HCT116 (cell line): ENCODE data around the gene SLC5A6. TPM values are rescaled to one million over a fixed set of nuclear protein-coding genes. Genes with fewer than 3 reads are reported as not detected.

ENCODE experiments used
- ATAC-seq: fragments of 200-7000 bp; cut with Tn5 transposase; 2 replicates; pipeline ENCODE4 v1.9.1; 2020; ENCODE audit warnings: mild to moderate bottlenecking, moderate library complexity
- BruUV-seq: library from RNA; stranded (reverse); fragments of 400-500 nt; replicated peaks from 2 replicates; lab custom pipeline; 2021; lab: Mats Ljungman, UMichigan
- CTCF ChIA-PET: fragments of 300-600 bp; sonication (Branson Sonifier 250); formaldehyde crosslinking; loops from one replicate; lab custom pipeline; 2021; ENCODE audit warnings: antibody characterized with exemption; lab: Charles Lee
- POLR2A ChIA-PET: fragments of 300-600, 350-600 bp; sonication (Branson Sonifier 250); formaldehyde crosslinking; loops from one replicate; lab custom pipeline; 2021; ENCODE audit warnings: antibody characterized with exemption; lab: Charles Lee
- RAD21 ChIA-PET, 2 experiments: fragments of 300-600 bp; sonication (Branson Sonifier 250); formaldehyde crosslinking; loops; one replicate each; lab custom pipeline; 2023; ENCODE audit warnings: low total read pairs in 2 of 2; ENCODE audit not compliant: uncharacterized antibody in 2 of 2, unreplicated experiment in 2 of 2, low non-redundant PET in 1 of 2; lab: Charles Lee
- DNase-seq: peaks from one replicate; pipeline ENCODE4 v3.0.0-alpha.2; 2010; ENCODE audit warnings: low read depth, low spot score
- H2AFZ ChIP-seq: fragments of 200-600 bp; shearing (Covaris generic), sonication (generic); 2 replicates; pipeline ENCODE4 v1.6.1; 2017; ENCODE audit warnings: low read depth, mixed run types, mixed read lengths, antibody characterized with exemption, low read length; ENCODE audit not compliant: poor library complexity, severe bottlenecking
- H3K27ac ChIP-seq: 2 replicates; pipeline ENCODE4 v1.5.1; 2012; ENCODE audit warnings: low read depth, low read length
- H3K27me3 ChIP-seq: fragments of 200-600 bp; sonication (generic); 2 replicates; pipeline ENCODE4 v1.6.1; 2016; ENCODE audit warnings: mixed run types, low read length, mixed read lengths; ENCODE audit not compliant: insufficient read depth
- H3K36me3 ChIP-seq, 2 experiments: fragments of 200-500 bp in 1 of 2; fragments of 200-600 bp in 1 of 2; sonication (Bioruptor generic) in 1 of 2; sonication (generic) in 1 of 2; 2 replicates each; pipeline versions ENCODE4 v1.5.1 to v1.6.1; 2014 to 2016; ENCODE audit warnings: low read length in 2 of 2, inconsistent platforms in 1 of 2, mixed read lengths in 1 of 2, mixed run types in 1 of 2; ENCODE audit not compliant: insufficient read depth in 2 of 2, control insufficient read depth in 1 of 2
- H3K4me1 ChIP-seq, 2 experiments: fragments of 200-600 bp in 1 of 2; sonication (generic) in 1 of 2; 2 replicates each; pipeline versions ENCODE4 v1.5.1 to v1.6.1; 2012 to 2017; ENCODE audit warnings: low read length in 2 of 2, inconsistent platforms in 1 of 2, mild to moderate bottlenecking in 1 of 2, mixed read lengths in 1 of 2, mixed run types in 1 of 2, moderate library complexity in 1 of 2; ENCODE audit not compliant: insufficient read depth in 2 of 2, control insufficient read depth in 1 of 2
- H3K4me2 ChIP-seq: fragments of 200-600 bp; sonication (generic); 2 replicates; pipeline ENCODE4 v1.6.1; 2017; ENCODE audit warnings: mixed run types, low read length, mixed read lengths
- H3K4me3 ChIP-seq, 2 experiments: fragments of 200-600 bp in 1 of 2; sonication (generic) in 1 of 2; replicated peaks in 1 of 2; 2 replicates each; pipeline ENCODE4 v1.5.1; 2011 to 2016; ENCODE audit warnings: low read length in 2 of 2, control low read depth in 1 of 2, low read depth in 1 of 2, mild to moderate bottlenecking in 1 of 2, mixed read lengths in 1 of 2, mixed run types in 1 of 2
- H3K79me2 ChIP-seq: fragments of 200-600 bp; sonication (generic); 2 replicates; pipeline ENCODE4 v1.6.1; 2017; ENCODE audit warnings: mild to moderate bottlenecking, mixed run types, low read length, moderate library complexity, mixed read lengths; ENCODE audit not compliant: insufficient read depth
- H3K9ac ChIP-seq: fragments of 200-600 bp; sonication (generic); 2 replicates; pipeline ENCODE4 v1.6.1; 2016; ENCODE audit warnings: low read length, mixed read lengths
- H3K9me2 ChIP-seq: fragments of 200-600 bp; sonication (generic), shearing (Covaris generic); 2 replicates; pipeline ENCODE4 v1.6.1; 2017; ENCODE audit warnings: mixed run types, mild to moderate bottlenecking, moderate library complexity; ENCODE audit not compliant: insufficient read depth
- H3K9me3 ChIP-seq, 2 experiments: fragments of 200-500 bp in 1 of 2; fragments of 200-600 bp in 1 of 2; sonication (Bioruptor generic) in 1 of 2; sonication (generic) in 1 of 2; 2 replicates each; pipeline ENCODE4 v1.6.1; 2014 to 2017; ENCODE audit warnings: low read length in 2 of 2, mixed read lengths in 2 of 2, inconsistent platforms in 1 of 2, low read depth in 1 of 2, mild to moderate bottlenecking in 1 of 2, mixed run types in 1 of 2, moderate library complexity in 1 of 2; ENCODE audit not compliant: control insufficient read depth in 1 of 2, insufficient read depth in 1 of 2
- H4K20me1 ChIP-seq: fragments of 200-600 bp; sonication (generic), shearing (Covaris generic); 2 replicates; pipeline ENCODE4 v1.6.1; 2017; ENCODE audit warnings: mixed run types, mild to moderate bottlenecking, moderate library complexity; ENCODE audit not compliant: insufficient read depth
- ATF3 ChIP-seq: IDR thresholded peaks from 2 replicates; pipeline ENCODE4 v1.6.1; 2012
- CBX3 ChIP-seq: IDR thresholded peaks from 2 replicates; pipeline ENCODE4 v1.6.1; 2012; ENCODE audit warnings: low read depth
- EGR1 ChIP-seq: IDR thresholded peaks from 2 replicates; pipeline ENCODE4 v1.6.1; 2012; ENCODE audit warnings: low read depth
- FOSL1 ChIP-seq: IDR thresholded peaks from 2 replicates; pipeline ENCODE4 v1.6.1; 2012; ENCODE audit warnings: low read depth
- RAD21 ChIP-seq: IDR thresholded peaks from 2 replicates; pipeline ENCODE4 v1.6.1; 2012; ENCODE audit warnings: low read depth, mild to moderate bottlenecking
- ZFX ChIP-seq: fragments of 450-650 bp; IDR thresholded peaks from 2 replicates; pipeline ENCODE4 v1.6.1; 2017
- ZNF274 ChIP-seq: fragments of 200-500 bp; sonication (Bioruptor generic); IDR thresholded peaks from 2 replicates; pipeline ENCODE4 v1.6.1; 2014; ENCODE audit warnings: mild to moderate bottlenecking, low read depth, low read length, inconsistent platforms
- intact Hi-C: fragments of 100-400 bp; cut with micrococcal nuclease; formaldehyde crosslinking; loops from 2 replicates; pipeline ENCODE4 v1.10.0; 2022
- total RNA-seq: library from RNA; stranded (reverse); gene quantifications from one replicate; pipeline ENCODE4 v1.2.1, GENCODE V29; 2021; ENCODE audit not compliant: unreplicated experiment
- TF ChIP-seq, protein P1 (sequence below), 3 experiments: fragments of 200-600 bp in 1 of 3; sonication (generic) in 1 of 3; IDR thresholded peaks in 2 of 3; conservative IDR thresholded peaks in 1 of 3; 2 replicates each; pipeline ENCODE4 v1.5.1; 2012 to 2017; ENCODE audit warnings: low read depth in 2 of 3, low read length in 2 of 3, antibody characterized with exemption in 1 of 3, borderline replicate concordance in 1 of 3, control low read depth in 1 of 3, mild to moderate bottlenecking in 1 of 3, mixed read lengths in 1 of 3, mixed run types in 1 of 3, moderate library complexity in 1 of 3; ENCODE audit not compliant: insufficient read depth in 1 of 3

Gene SLC5A6
- total RNA-seq, 1 experiment from 2014 or later: 55.4 TPM

DNA sequence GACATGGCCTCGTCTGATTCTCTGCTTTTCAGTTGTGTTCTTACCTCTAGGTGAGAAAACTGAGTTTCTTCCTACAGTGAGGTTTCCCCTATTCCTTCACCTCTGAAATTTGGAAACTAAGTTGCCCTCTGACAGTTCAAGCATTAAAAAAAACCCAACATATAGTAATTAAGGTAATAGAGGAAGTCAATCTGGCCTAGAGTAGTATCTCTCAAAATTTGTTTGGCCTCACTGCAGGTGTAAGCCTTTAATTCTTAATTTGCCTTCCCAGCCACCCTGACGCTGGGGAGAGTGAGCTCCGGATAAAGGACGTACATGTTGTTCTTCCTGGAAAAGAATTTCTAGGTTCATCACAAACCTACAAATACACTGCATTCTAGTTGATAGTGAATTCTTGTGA is 6.5 kb upstream of the SLC5A6 start:
- H4K20me1 ChIP-seq: no peaks in the 10 kb centered on the region
- ChIA-PET POLR2A (no interaction called here), CTCF (no interaction called here), RAD21 (no interaction called here)
- H3K4me3 ChIP-seq: peak overlapping the region; percentile 78 to 91
- peak overlapping the region; percentile 93 for H3K4me2 ChIP-seq
- H3K27ac ChIP-seq: peak overlapping the region; percentile 82; the same call in 1 of the 2 replicates
- peaks cover 3 to 21% of the 10 kb centered on the region in 2 experiments; a peak in 3 of 4 replicates for H3K4me1 ChIP-seq
- H2AFZ ChIP-seq: no peak overlapping the region
- peaks cover 61% of the 10 kb centered on the region for H3K79me2 ChIP-seq
- no peak for TF ChIP-seq ZFX
- TF ChIP-seq EGR1: 0 out of 2 replicates have a peak, but pooled peaks have one; percentile 9
- TF ChIP-seq ATF3: no peak
- TF ChIP-seq, protein P1, sequence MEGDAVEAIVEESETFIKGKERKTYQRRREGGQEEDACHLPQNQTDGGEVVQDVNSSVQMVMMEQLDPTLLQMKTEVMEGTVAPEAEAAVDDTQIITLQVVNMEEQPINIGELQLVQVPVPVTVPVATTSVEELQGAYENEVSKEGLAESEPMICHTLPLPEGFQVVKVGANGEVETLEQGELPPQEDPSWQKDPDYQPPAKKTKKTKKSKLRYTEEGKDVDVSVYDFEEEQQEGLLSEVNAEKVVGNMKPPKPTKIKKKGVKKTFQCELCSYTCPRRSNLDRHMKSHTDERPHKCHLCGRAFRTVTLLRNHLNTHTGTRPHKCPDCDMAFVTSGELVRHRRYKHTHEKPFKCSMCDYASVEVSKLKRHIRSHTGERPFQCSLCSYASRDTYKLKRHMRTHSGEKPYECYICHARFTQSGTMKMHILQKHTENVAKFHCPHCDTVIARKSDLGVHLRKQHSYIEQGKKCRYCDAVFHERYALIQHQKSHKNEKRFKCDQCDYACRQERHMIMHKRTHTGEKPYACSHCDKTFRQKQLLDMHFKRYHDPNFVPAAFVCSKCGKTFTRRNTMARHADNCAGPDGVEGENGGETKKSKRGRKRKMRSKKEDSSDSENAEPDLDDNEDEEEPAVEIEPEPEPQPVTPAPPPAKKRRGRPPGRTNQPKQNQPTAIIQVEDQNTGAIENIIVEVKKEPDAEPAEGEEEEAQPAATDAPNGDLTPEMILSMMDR (IDR thresholded peaks at IDR 0.05 in 2 of 3, conservative IDR thresholded peaks at IDR 0.05 in 1 of 3; ENCODE audit: borderline replicate concordance in 1 of 3, insufficient read depth in 1 of 3, low read depth in 2 of 3, low read length in 2 of 3): no peak
- TF ChIP-seq ZNF274: no peak
- TF ChIP-seq CBX3: no peak
- no peak for TF ChIP-seq RAD21
- TF ChIP-seq FOSL1: no peak
- no peaks in the 10 kb centered on the region for H3K27me3 ChIP-seq
- ATAC-seq (no peak), DNase-seq (no peak)
- H3K36me3 ChIP-seq: peaks cover 19 to 46% of the 10 kb centered on the region in 2 experiments
- no peaks in the 10 kb centered on the region for H3K9me3 ChIP-seq
- no peaks in the 10 kb centered on the region for H3K9me2 ChIP-seq
- BruUV-seq: no TSS peak
- intact Hi-C loops: loop anchor here (5.0 kb wide), 1 partner anchor 121 kb away; no protein-coding TSS in a partner anchor
- H3K9ac ChIP-seq: peak overlapping the region; percentile 89
